ENCODE results near the gene C19orf44.

GRCh38 chr19:16541526-16542044 is 45.4 kb downstream of the C19orf44 start:
- no peak for TF ChIP-seq CTCF (IDR thresholded peaks at IDR 0.05)
- no peak for TF ChIP-seq EP300 (IDR thresholded peaks at IDR 0.05)

Data from tibial nerve (tissue), 4 donors.